NCI-H1417 treated with DMSO at 0.1 percent for 48 hours (cell line): ENCODE measurements around the gene ZNF124.

Experiments used
- DNase-seq: peaks from one replicate; lab custom pipeline; 2025; lab: John Stamatoyannopoulos, UW

ZNF124 gene

DNA sequence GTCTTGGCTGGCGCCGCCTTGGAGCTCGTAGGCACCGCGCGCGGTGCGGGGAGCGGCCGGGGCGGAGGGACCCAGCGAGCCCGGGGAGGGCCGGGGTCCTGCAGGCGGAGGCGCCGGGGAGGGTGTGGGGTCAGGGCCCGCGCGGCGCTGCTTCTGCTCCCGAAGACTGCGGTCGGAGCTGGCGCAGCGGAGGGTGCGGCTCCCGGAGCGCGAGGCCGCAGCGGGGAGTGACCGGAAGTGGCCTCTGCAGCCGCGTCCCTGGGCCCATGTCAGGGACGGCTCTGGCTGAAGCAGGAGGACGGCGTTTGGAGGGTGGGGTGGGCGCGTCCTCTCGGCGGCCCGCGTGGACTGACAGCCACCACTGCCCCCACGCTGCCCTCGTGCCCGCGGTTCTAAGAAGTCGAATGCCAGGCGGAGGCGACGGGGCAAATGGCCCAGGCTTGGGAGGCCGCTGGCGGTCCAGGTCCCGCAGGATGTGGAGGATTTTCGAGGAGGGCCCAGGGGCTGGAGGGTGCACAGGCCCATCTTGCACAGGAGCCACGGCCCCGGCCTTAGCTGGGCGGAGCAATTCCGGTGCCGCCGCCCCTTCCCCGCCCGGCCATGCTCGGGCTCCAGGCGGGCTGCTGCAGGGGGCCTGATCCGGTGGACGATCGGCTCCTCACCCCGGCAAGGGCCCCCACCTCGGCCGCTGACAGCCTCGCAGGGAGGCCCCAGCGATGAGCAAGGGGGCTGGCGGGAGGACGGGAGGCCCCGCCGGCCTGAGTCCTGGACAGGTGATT is 59.9 kb downstream of the ZNF124 start:
- DNase-seq = no peak

- no peak for DNase-seq
Measured at GRCh38 chr1:247111259-247111699, 60.5 kb downstream of the ZNF124 start.

- DNase-seq = no peak
Measured at GRCh38 chr1:247110627-247111258, 61.1 kb downstream of the ZNF124 start.

- no peak for DNase-seq
Measured at GRCh38 chr1:247107694-247108093, 64.1 kb downstream of the ZNF124 start.

DNA sequence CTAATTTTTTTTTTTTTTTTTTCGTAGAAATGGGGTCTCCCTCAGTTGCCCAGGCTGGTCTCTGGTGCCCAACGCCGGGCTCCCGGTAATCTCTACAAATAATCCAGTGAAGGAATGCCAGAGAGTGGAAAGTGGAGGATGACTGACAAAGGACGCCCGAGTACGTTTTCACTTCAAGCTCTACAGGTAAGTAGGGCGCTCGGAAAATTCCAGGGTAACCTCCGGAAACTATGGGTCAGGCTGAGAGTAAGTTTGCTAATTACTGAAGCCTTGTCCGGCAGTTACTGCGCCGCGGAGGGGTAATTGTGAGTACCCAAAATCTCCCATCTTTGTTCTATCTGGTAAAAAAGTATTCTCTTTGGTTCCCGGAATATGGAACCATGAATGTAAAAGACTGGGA is 65.9 kb downstream of the ZNF124 start:
- no peak for DNase-seq
